Activated CD8-positive, alpha-beta memory T cell treated with anti-CD3 and anti-CD28 coated beads, Interleukin-2, amount 50 U/mL, for 48 hours (primary cell): Measurements from ENCODE around the gene NASP.
A peak's percentile ranks its signal among the peaks of the same experiment; 100 is the strongest.
"Not testable (repeated sequence)": the region's sequence is repeated elsewhere in the genome, so short reads cannot be mapped to it uniquely, and the experiment has no call there.

ENCODE experiments used
- DNase-seq: peaks from one replicate; pipeline ENCODE4 v3.0.0-alpha.2; 2020

NASP gene

DNA sequence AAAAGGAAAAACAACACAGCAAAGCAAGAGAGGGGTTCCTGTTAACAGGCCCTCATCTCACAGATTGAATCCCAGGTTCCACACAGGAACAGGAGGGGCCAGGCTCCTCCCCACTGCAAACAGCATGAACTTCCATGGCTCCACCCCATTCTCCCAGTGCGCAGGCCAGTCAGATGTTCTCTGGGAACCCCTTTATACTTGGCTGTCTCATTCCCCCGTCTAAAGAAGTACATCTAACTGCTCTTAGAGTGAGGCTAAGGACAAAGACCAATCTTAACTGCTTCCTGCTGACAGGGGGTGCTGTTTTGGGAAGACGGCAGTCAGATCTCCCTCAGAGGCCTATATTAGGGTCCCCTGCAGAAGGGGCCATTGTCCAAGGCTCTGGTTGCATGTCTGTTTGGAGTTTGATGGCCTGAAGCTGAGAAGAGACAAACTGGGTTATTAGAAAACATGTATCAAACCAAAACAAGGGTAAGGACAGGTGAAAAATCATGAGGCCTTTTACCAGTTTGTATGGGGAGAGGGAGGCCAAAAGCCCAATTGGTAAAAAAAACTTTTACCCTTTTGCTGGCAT is 10.5 kb upstream of the NASP start:
- no peak for DNase-seq

DNA sequence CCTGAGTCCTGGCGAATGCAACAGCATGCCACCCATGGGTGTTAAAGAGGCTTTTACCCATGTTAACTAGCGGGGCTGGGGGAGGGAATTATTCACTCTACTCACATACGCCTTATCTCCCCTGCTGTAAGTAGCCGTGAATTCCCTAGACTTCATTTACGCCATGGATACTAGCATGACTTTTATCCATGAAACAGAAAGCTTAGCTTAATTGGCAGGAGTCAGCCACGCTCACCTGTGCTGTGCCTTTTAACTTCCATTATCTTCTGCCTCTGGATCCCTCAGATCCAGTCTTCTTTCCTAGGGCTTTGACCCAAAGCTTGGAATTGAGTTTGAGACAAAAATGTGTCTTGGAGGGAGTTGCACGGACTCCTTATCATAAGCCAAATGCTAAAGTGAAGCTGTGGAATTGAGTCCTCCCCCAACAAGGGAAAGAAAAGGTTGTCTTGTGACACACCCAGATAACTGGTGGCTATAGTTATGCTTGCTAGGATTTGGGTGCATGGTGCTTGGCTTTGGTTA is 9.7 kb upstream of the NASP start:
- DNase-seq: no peak

DNA sequence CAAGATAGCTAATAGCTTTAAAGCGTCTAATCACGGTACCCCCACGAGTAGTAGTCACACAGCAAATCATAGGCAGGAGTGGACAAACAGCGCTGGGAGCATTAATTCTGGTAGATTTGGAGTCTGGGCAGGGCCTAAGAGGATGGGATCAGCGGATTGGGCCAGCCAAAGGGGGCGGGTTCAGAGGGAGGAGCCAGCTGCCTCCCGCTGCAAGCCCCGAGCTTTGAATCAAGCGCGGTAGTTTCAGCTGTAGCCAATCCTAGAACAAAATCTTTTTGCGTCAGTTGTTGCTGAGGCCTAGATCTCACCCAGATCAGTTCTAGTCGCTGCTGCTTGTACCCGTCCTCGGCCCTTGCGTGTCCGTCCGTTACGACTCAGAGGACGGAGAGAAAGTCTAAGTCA is 576 bp upstream of the NASP start:
- peak; percentile 91 for DNase-seq

DNA sequence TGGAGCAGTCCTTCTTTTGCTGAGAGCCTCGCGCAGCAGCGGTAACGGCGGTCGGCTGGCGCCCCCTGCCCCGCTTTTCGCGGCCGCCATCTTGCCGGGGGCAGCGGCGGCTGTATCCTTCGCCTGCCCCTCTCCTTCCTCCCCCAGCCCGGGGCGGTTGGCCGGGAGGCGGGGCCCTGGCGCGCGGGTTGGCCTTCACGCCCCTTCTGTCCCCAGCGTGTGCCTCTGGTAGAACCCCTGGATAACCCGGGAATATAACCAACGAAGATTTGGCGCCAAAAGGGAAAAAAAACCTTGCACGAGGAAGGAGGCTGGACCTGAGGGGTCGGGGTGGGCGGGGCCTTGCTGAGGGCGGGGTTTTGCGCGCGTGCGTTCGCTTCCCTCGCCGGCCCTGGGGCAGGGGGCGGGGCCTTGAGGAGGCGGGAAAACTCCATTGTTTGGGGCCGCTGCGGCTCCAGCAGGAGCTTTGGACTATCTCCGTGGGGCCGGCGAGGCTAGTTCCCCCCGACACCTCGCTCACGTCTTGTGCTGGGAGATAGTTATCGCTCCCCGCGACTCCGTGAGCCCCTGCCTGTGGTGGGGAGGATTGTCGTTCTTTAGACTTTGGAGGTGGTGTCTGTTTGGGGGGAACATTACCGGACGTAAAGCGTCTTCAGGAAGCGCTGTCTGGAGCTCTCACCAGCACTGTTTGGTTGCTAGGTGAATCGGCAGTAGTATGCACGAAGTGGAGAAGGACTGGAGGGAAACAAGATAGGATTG is 689 bp downstream of the NASP start:
- peak; percentile 93 for DNase-seq

DNA sequence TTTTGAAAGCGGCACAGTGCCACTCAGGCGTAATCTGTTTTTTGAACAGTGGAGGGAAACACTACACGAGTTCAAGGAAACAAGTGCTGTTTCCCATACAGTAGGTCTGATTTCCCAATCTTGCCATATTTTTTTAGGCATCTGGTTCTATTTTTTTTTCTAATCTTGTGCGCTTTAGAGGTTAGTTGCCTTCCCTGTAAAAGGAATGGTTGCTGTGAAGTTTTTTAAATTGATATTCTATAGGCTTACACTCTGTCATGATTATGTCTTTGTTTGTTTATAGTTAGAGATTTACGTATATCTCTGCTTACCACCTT is 1.2 kb downstream of the NASP start:
- DNase-seq: no peak

DNA sequence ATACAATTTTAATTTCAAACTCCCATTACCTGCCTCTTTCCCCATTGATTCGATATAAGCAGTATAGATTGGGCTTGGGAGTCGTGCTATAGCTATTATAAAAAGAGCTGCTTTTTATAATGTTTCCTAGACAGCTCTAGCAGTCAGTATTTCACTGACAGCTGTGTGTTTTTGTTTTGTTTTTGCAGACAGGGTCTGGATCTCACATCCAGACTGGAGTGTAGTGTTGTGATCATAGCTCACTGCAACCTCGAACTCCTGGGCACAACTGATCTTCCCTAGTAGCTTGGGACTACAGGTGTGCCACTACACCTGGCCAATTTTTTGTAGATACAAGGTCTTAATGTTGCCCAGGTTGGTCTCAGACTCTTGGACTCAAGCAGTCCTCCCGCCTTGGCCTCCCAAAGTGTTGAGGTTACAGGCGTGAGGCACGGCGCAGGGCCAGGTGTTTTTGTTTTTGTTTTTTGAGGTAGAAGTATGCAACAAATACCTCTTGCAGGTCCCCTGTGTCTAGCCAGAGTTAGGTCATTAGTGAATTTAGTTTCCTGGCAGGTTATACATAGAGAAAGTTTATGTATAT is 1.7 kb downstream of the NASP start:
- DNase-seq: peak; percentile 53

GRCh38 chr1:45586769-45587168 is 2.9 kb downstream of the NASP start:
- DNase-seq: peak; percentile 42

DNA sequence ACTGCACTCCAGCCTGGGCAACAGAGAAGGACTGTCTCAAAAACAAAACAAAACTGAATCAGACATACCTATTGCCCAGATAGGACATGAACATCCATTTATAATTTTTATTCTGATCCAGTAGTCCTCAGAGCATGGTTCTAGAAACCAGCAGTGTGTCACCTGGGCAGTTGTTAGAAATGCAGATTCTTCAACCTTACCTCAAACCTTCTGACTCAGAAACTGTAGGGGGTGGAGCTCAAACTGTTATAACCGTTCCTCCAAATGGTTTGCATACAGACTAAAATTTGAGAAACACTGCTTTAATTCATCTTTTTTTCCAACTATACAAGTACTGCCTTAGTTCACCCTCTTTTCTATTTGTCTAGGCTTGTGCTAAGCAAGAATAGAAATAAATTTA is 6.0 kb downstream of the NASP start:
- DNase-seq: no peak

DNA sequence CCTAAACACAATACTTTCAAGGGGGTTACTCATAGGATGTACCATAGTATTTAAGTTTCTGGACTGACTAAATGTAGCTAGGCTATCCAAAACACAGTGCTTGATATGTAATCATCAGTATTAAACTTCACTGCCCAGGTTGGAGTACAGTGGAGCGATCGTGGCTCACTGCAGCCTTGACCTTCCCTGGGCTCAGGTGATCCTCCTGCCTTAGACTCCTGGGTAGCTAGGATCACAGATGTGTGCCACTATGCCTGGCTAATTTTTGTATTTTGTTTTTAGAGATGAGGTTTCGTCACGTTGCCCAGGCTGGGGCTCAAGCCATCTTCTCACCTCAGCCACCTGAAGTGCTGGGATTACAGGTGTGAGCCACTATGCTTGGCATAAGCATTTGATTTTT is 10.6 kb downstream of the NASP start:
- DNase-seq: no peak

DNA sequence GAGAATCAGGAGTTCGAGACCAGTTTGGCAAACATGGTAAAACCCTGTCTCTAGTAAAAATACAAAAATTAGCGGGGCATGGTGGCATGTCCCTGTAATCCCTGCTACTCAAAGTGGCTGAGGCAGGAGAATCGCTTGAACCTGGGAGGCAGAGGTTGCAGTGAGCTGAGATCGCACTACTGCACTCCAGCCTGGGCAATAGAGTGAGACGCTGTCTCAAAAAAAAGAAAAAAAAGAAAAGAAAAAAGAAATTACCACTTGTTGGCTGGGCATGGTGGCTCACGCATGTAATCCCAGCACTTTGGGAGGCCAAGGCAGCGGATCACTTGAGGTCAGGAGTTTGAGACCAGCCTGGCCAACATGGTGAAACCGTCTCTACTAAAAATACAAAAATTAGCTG is 12.9 kb downstream of the NASP start:
- DNase-seq: not testable (repeated sequence)

GRCh38 chr1:45604239-45604638 is 20.4 kb downstream of the NASP start:
- DNase-seq: no peak

DNA sequence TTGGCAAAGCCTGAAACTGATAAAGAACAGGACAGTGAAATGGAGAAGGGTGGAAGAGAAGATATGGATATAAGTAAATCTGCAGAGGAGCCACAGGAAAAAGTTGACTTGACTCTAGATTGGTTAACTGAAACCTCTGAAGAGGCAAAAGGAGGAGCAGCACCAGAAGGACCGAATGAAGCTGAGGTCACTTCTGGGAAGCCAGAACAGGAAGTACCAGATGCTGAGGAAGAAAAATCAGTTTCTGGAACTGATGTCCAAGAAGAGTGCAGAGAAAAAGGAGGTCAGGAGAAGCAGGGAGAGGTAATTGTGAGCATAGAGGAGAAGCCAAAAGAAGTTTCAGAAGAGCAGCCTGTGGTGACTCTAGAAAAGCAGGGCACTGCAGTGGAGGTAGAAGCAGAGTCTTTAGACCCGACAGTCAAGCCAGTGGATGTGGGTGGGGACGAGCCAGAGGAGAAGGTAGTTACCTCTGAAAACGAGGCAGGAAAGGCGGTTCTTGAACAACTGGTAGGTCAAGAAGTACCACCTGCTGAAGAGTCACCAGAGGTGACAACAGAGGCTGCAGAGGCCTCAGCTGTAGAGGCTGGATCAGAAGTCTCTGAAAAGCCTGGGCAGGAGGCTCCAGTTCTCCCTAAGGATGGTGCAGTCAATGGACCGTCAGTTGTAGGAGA is 23.7 kb downstream of the NASP start:
- DNase-seq: no peak

- no peak for DNase-seq
Measured at GRCh38 chr1:45608175-45609156, 24.6 kb downstream of the NASP start.

DNA sequence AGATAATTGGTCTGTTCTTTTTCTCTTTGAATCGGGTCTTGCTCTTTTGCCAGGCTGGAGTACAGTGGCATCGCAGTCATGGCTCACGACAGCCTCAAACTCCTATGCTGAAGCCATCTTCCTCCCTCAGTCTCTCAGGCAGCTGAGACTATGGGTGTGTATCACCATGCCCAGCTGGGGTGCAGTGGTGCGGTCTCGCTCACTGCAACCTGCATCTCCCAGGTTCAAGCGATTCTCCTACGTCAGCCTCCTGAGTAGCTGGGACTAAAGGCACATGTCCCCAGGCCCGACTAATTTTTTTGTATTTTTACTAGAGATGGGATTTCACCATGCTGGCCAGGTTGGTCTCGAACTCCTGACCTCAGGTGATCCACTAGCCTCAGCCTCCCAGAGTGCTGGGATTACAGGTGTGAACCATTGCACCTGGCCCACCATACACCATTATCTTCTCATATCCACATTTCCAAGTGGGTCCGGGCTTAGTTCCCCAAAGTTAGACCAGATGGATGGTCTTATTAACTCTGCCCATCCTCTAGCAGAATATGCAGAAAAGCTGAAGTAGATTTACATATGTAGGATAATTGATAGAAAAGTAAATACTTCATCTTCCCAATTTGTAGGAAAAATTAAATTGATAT is 26.9 kb downstream of the NASP start:
- no peak for DNase-seq

GRCh38 chr1:45612941-45613579 is 29.2 kb downstream of the NASP start:
- no peak for DNase-seq

GRCh38 chr1:45615885-45616284 is 32.0 kb downstream of the NASP start:
- no peak for DNase-seq

GRCh38 chr1:45617618-45618017 is 33.8 kb downstream of the NASP start:
- no peak for DNase-seq

GRCh38 chr1:45619149-45619921 is 35.5 kb downstream of the NASP start:
- no peak for DNase-seq

GRCh38 chr1:45620588-45621500 is 37.0 kb downstream of the NASP start:
- no peak for DNase-seq

GRCh38 chr1:45621501-45621836 is 37.6 kb downstream of the NASP start:
- DNase-seq: no peak
